HG03045 (cell line): ENCODE data around the gene POLDIP3.
"Not testable (repeated sequence)": the region's sequence is repeated elsewhere in the genome, so short reads cannot be mapped to it uniquely, and the experiment has no call there.

Experiments used
- ATAC-seq: cut with Tn5 transposase; IDR thresholded peaks from one replicate; pipeline ENCODE4 v1.9.1; 2021; ENCODE audit warnings: mild to moderate bottlenecking, moderate library complexity; ENCODE audit not compliant: unreplicated experiment

POLDIP3 gene

GRCh38 chr22:42561856-42562255 is 52.8 kb downstream of the POLDIP3 start:
- ATAC-seq = no peak

GRCh38 chr22:42560781-42561180 is 53.9 kb downstream of the POLDIP3 start:
- ATAC-seq = no peak

GRCh38 chr22:42560381-42560780 is 54.3 kb downstream of the POLDIP3 start:
- no peak for ATAC-seq

GRCh38 chr22:42553475-42554361 is 61.0 kb downstream of the POLDIP3 start, which contains the start of gene SERHL2:
Gene SERHL2, plus strand, starts transcription at chr22:42553956. Its CDS starts 65 bp downstream, at chr22:42554021.
- peak; percentile 65 for ATAC-seq

GRCh38 chr22:42552294-42552647 is 62.4 kb downstream of the POLDIP3 start:
- ATAC-seq = not testable (repeated sequence)

- ATAC-seq = no peak
Measured at GRCh38 chr22:42549331-42550060, 65.2 kb downstream of the POLDIP3 start.

GRCh38 chr22:42548597-42549330 is 65.9 kb downstream of the POLDIP3 start:
- no peak for ATAC-seq

GRCh38 chr22:42548126-42548525 is 66.6 kb downstream of the POLDIP3 start:
- ATAC-seq = not testable (repeated sequence)

GRCh38 chr22:42547562-42547961 is 67.1 kb downstream of the POLDIP3 start:
- ATAC-seq = no peak

- ATAC-seq = no peak
Measured at GRCh38 chr22:42544686-42545085, 70.0 kb downstream of the POLDIP3 start.

GRCh38 chr22:42539236-42539771 is 75.4 kb downstream of the POLDIP3 start:
- ATAC-seq = peak; percentile 39

- ATAC-seq = peak; percentile 42
Measured at GRCh38 chr22:42537199-42537831, 77.4 kb downstream of the POLDIP3 start.

GRCh38 chr22:42536634-42537033 is 78.0 kb downstream of the POLDIP3 start:
- ATAC-seq = not testable (repeated sequence)

GRCh38 chr22:42536166-42536565 is 78.5 kb downstream of the POLDIP3 start:
- no peak for ATAC-seq

GRCh38 chr22:42535082-42535731 is 79.5 kb downstream of the POLDIP3 start:
- not testable (repeated sequence) for ATAC-seq
